ENCODE data around the gene NXPH1.

NXPH1 gene

GRCh38 chr7:8605221-8605620 lies 171.8 kb downstream of the NXPH1 start:
- no peak for DNase-seq (ENCODE audit: low read depth)
- no peak for TF ChIP-seq CTCF (conservative IDR thresholded peaks at IDR 0.05; ENCODE audit: low read depth, low read length)
- no peak overlapping the region for H3K4me3 ChIP-seq (ENCODE audit: low read length)

GRCh38 chr7:8612584-8612983 lies 179.2 kb downstream of the NXPH1 start:
- TF ChIP-seq CTCF (conservative IDR thresholded peaks at IDR 0.05; ENCODE audit: low read depth, low read length) = no peak
- no peak for DNase-seq (ENCODE audit: low read depth)
- no peak overlapping the region for H3K4me3 ChIP-seq (ENCODE audit: low read length)

GRCh38 chr7:8613191-8613590 lies 179.8 kb downstream of the NXPH1 start:
- no peak overlapping the region for H3K4me3 ChIP-seq (ENCODE audit: low read length)
- DNase-seq (ENCODE audit: low read depth) = no peak
- no peak for TF ChIP-seq CTCF (conservative IDR thresholded peaks at IDR 0.05; ENCODE audit: low read depth, low read length)

GRCh38 chr7:8615019-8615418 lies 181.6 kb downstream of the NXPH1 start:
- TF ChIP-seq CTCF (conservative IDR thresholded peaks at IDR 0.05; ENCODE audit: low read depth, low read length) = no peak
- DNase-seq (ENCODE audit: low read depth) = no peak
- H3K4me3 ChIP-seq (ENCODE audit: low read length) = no peak overlapping the region

- H3K4me3 ChIP-seq (ENCODE audit: low read length) = no peak overlapping the region
Measured at GRCh38 chr7:8618441-8619070, 185.1 kb downstream of the NXPH1 start.

GRCh38 chr7:8620169-8620568 lies 186.8 kb downstream of the NXPH1 start:
- no peak for TF ChIP-seq CTCF (conservative IDR thresholded peaks at IDR 0.05; ENCODE audit: low read depth, low read length)

More at GRCh38 chr7:8618441-8619070, 185.1 kb downstream of the NXPH1 start:
- no peak for DNase-seq (ENCODE audit: low read depth)
- TF ChIP-seq CTCF (conservative IDR thresholded peaks at IDR 0.05; ENCODE audit: low read depth, low read length) = no peak

GRCh38 chr7:8625612-8626011 lies 192.2 kb downstream of the NXPH1 start:
- DNase-seq (ENCODE audit: low read depth) = no peak
- H3K4me3 ChIP-seq (ENCODE audit: low read length) = no peak overlapping the region
- TF ChIP-seq CTCF (conservative IDR thresholded peaks at IDR 0.05; ENCODE audit: low read depth, low read length) = no peak

More at GRCh38 chr7:8620169-8620568, 186.8 kb downstream of the NXPH1 start:
- no peak overlapping the region for H3K4me3 ChIP-seq (ENCODE audit: low read length)
- no peak for DNase-seq (ENCODE audit: low read depth)

All from retinal pigment epithelial cell (primary cell).